ENCODE results near the gene CAMTA1. TPM values are rescaled to one million over a fixed set of nuclear protein-coding genes. Genes with fewer than 3 reads are reported as not detected.
A peak's percentile ranks its signal among the peaks of the same experiment; 100 is the strongest.

Gene CAMTA1
- total and polyA plus RNA-seq, 8 donors, result 42.8 to 213 (median 118) TPM

- TF ChIP-seq POLR2A (IDR thresholded peaks at IDR 0.05) (no peak), EP300 (IDR thresholded peaks at IDR 0.05) (no peak), POLR2AphosphoS5 (IDR thresholded peaks at IDR 0.05) (no peak)
- TF ChIP-seq, protein P1, sequence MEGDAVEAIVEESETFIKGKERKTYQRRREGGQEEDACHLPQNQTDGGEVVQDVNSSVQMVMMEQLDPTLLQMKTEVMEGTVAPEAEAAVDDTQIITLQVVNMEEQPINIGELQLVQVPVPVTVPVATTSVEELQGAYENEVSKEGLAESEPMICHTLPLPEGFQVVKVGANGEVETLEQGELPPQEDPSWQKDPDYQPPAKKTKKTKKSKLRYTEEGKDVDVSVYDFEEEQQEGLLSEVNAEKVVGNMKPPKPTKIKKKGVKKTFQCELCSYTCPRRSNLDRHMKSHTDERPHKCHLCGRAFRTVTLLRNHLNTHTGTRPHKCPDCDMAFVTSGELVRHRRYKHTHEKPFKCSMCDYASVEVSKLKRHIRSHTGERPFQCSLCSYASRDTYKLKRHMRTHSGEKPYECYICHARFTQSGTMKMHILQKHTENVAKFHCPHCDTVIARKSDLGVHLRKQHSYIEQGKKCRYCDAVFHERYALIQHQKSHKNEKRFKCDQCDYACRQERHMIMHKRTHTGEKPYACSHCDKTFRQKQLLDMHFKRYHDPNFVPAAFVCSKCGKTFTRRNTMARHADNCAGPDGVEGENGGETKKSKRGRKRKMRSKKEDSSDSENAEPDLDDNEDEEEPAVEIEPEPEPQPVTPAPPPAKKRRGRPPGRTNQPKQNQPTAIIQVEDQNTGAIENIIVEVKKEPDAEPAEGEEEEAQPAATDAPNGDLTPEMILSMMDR (IDR thresholded peaks at IDR 0.05), result no peak
- peaks cover 16 to 75% (median 67%) of the 10 kb centered on the region in 4 donors for H3K36me3 ChIP-seq
- H3K4me3 ChIP-seq, result no peak overlapping the region
- intact Hi-C loops (cut with DNase I; ENCODE audit: low total_unique reads), result no loop called here
- no peaks in the 10 kb centered on the region for H3K9me3 ChIP-seq
- H3K27ac ChIP-seq, result no peak overlapping the region
- no peak for DNase-seq
- no peaks in the 10 kb centered on the region for H3K27me3 ChIP-seq
- WGBS, 5 donors, result 68 to 79% (median 71%) methylated on average over 4 of the region's 4 CpGs
- H3K4me1 ChIP-seq, result peaks cover 6 to 42% (median 14%) of the 10 kb centered on the region in 4 donors
Observed at GRCh38 chr1:7778133-7778628, 992.9 kb downstream of the CAMTA1 start.

GRCh38 chr1:7780976-7781375, 995.7 kb downstream of the CAMTA1 start:
- intact Hi-C loops (cut with DNase I; ENCODE audit: low total_unique reads), result no loop called here
- 87 to 95% (median 93%) methylated on average over 9 of the region's 9 CpGs for WGBS, 5 donors
- DNase-seq, result no peak
- H3K4me1 ChIP-seq, result peaks cover 14 to 41% (median 24%) of the 10 kb centered on the region in 4 donors
- no peaks in the 10 kb centered on the region for H3K27me3 ChIP-seq
- peak overlapping the region in 1 of 5 donors; percentile 89 for H3K27ac ChIP-seq
- no peak overlapping the region for H3K4me3 ChIP-seq
- H3K36me3 ChIP-seq, result peaks cover 16 to 55% (median 50%) of the 10 kb centered on the region in 4 donors
- TF ChIP-seq POLR2A (IDR thresholded peaks at IDR 0.05) (no peak), POLR2AphosphoS5 (IDR thresholded peaks at IDR 0.05) (no peak), EP300 (IDR thresholded peaks at IDR 0.05) (no peak)
- TF ChIP-seq, protein P1 (IDR thresholded peaks at IDR 0.05), result no peak
- no peaks in the 10 kb centered on the region for H3K9me3 ChIP-seq

GRCh38 chr1:7781501-7781900, 996.2 kb downstream of the CAMTA1 start:
- Histone ChIP-seq H3K9me3 (no peaks in the 10 kb centered on the region), H3K27me3 (no peaks in the 10 kb centered on the region), H3K36me3 (peaks cover 16 to 51% (median 49%) of the 10 kb centered on the region in 4 donors), H3K4me3 (no peak overlapping the region), H3K27ac (peak overlapping the region in 4 of 5 donors; percentile 86 to 99 (median 89)), H3K4me1 (peaks cover 15 to 47% (median 27%) of the 10 kb centered on the region in 4 donors)
- 62 to 72% (median 67%) methylated on average over 7 of the region's 7 CpGs for WGBS, 5 donors
- TF ChIP-seq, protein P1 (IDR thresholded peaks at IDR 0.05), result no peak
- no peak for TF ChIP-seq POLR2AphosphoS5 (IDR thresholded peaks at IDR 0.05)
- DNase-seq, result no peak
- intact Hi-C loops (cut with DNase I; ENCODE audit: low total_unique reads), result no loop called here

DNA sequence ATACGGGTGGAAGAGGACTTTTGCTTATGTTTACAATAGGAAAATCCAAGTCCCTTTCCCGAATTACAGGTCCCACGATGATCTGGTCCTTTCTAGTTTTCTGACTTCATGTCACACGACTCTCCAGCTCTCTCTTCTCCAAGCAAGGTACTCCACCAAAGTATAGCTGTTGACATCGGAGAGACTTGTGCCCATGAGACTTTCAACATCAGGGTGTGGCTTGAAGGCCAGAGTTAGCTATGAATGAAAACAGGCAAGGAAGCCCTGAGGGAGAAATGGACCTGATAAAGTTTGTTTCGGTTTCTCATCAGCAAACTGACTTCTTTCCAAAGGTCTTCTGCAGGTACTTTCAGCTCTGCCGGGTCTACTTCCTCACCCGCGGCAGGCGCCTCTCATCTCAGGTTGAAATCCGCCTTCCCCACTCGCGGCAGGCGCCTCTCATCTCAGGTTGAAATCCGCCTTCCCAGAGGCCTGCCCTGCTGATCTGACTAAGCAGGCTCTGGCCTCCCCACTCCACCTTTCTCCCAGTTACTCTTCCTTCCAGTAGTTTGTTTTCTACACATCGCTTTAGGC, 996.8 kb downstream of the CAMTA1 start:
- Histone ChIP-seq H3K27me3 (no peaks in the 10 kb centered on the region), H3K4me3 (no peak overlapping the region), H3K27ac (peak overlapping the region; percentile 83 to 99 (median 89)), H3K9me3 (no peaks in the 10 kb centered on the region), H3K36me3 (peaks cover 16 to 48% (median 46%) of the 10 kb centered on the region in 4 donors), H3K4me1 (peaks cover 20 to 52% (median 32%) of the 10 kb centered on the region in 4 donors)
- peak; percentile 30 to 57 for DNase-seq
- WGBS, 5 donors, result 53 to 80% (median 68%) methylated on average over 16 of the region's 16 CpGs
- intact Hi-C loops (cut with DNase I; ENCODE audit: low total_unique reads), result no loop called here
- TF ChIP-seq, protein P1 (IDR thresholded peaks at IDR 0.05), result no peak
- TF ChIP-seq EP300 (IDR thresholded peaks at IDR 0.05), result no peak
- no peak for TF ChIP-seq POLR2AphosphoS5 (IDR thresholded peaks at IDR 0.05)
- no peak for TF ChIP-seq POLR2A (IDR thresholded peaks at IDR 0.05)

Measured in stomach (tissue), 9 donors.